ENCODE results near the gene PGS1. TPM values are rescaled to one million over a fixed set of nuclear protein-coding genes. Genes with fewer than 3 reads are reported as not detected.

The PGS1 gene
- total and polyA plus RNA-seq, 2 of the 8 experiments (the other 6 are each of a cell fraction or from before 2014, with no cell fraction given), result 46.7 to 60.0 TPM

GRCh38 chr17:78414178-78415162 is 36.0 kb downstream of the PGS1 start:
- FAIRE-seq, result no peak
- Histone ChIP-seq H3K4ac (replicated peaks; ENCODE audit: insufficient read length, low read depth, low read length) (no peak overlapping the region), H4K20me1 (replicated peaks in 1 of 2; ENCODE audit: control insufficient read depth in 1 of 2, insufficient read depth in 2 of 2, low read length in 2 of 2) (peaks cover 24 to 36% of the 10 kb centered on the region in 2 experiments)
- TF ChIP-seq SUZ12 (IDR thresholded peaks at IDR 0.05; ENCODE audit: low read length), result no peak
- TF ChIP-seq SRF (IDR thresholded peaks at IDR 0.05; ENCODE audit: low read depth, low read length), result no peak
- TF ChIP-seq TCF12 (IDR thresholded peaks at IDR 0.05; ENCODE audit: low read depth, low read length), result no peak
- TF ChIP-seq KDM5A (IDR thresholded peaks at IDR 0.05; ENCODE audit: low read length), result no peak
- TF ChIP-seq CHD1 (IDR thresholded peaks at IDR 0.05; ENCODE audit: low read depth, low read length), result no peak
- TF ChIP-seq CBX8 (IDR thresholded peaks at IDR 0.05; ENCODE audit: borderline replicate concordance, low read depth, low read length), result no peak
- no peak for TF ChIP-seq RFX5 (IDR thresholded peaks at IDR 0.05; ENCODE audit: borderline replicate concordance, low read depth, low read length)
- TF ChIP-seq RBBP5 (IDR thresholded peaks at IDR 0.05; ENCODE audit: borderline replicate concordance, low read depth, low read length), result no peak
- TF ChIP-seq HDAC6 (IDR thresholded peaks at IDR 0.05; ENCODE audit: low read depth, low read length), result no peak
- no peak for TF ChIP-seq RNF2 (IDR thresholded peaks at IDR 0.05; ENCODE audit: borderline replicate concordance, low read depth, low read length, missing control alignments, poor library complexity, severe bottlenecking)

More at GRCh38 chr17:78414178-78415162, 36.0 kb downstream of the PGS1 start:
- H2BK12ac ChIP-seq (ENCODE audit: low read depth, low read length), result no peak overlapping the region; the same call in 1 of the 2 replicates
- H4K91ac ChIP-seq (replicated peaks; ENCODE audit: insufficient read length, low read length), result no peak overlapping the region
- H3K18ac ChIP-seq (ENCODE audit: extremely low read depth, low read length), result no peak overlapping the region
- no peaks in the 10 kb centered on the region for H3K9me3 ChIP-seq (ENCODE audit: insufficient read depth in 2 of 2, low read depth in 1 of 2, low read length in 1 of 2)
- no peak overlapping the region for H2BK20ac ChIP-seq (ENCODE audit: low read length)
- no peak overlapping the region for H3K4me3 ChIP-seq (ENCODE audit: extremely low read depth in 1 of 4, insufficient read depth in 2 of 4, low read depth in 3 of 4, low read length in 4 of 4)
- H3K23me2 ChIP-seq (ENCODE audit: low read depth, low read length), result no peaks in the 10 kb centered on the region
- H3K36me3 ChIP-seq (ENCODE audit: control insufficient read depth in 2 of 4, insufficient read depth in 4 of 4, low read length in 3 of 4), result peaks cover 2 to 17% (median 9%) of the 10 kb centered on the region in 4 experiments; a peak in 7 of 8 replicates
- no peak overlapping the region for H2AFZ ChIP-seq (ENCODE audit: low read length)
- H3K27me3 ChIP-seq (replicated peaks in 1 of 4; ENCODE audit: control insufficient read depth in 3 of 4, extremely low read depth in 1 of 4, insufficient read depth in 3 of 4, low read length in 3 of 4), result no peaks in the 10 kb centered on the region
- H3K4me2 ChIP-seq (ENCODE audit: insufficient read depth in 1 of 2, low read depth in 2 of 2, low read length in 2 of 2), result no peak overlapping the region
- no peak overlapping the region for H2BK120ac ChIP-seq (replicated peaks; ENCODE audit: low read depth, low read length)
- no peak overlapping the region for H3K14ac ChIP-seq (ENCODE audit: insufficient read length)
- H4K5ac ChIP-seq (ENCODE audit: insufficient read length, low read depth, low read length), result no peak overlapping the region
- no peak for DNase-seq (ENCODE audit: low read depth in 1 of 2, low spot score in 2 of 2)
- no peak overlapping the region for H3K23ac ChIP-seq (ENCODE audit: insufficient read length)
- H3K79me2 ChIP-seq (ENCODE audit: control insufficient read depth in 1 of 2, insufficient read depth in 2 of 2, low read length in 2 of 2), result peaks cover 3 to 53% of the 10 kb centered on the region in 2 experiments; a peak in 3 of 4 replicates
- peak overlapping the region; percentile 35; the same call in 1 of the 2 replicates for H2BK5ac ChIP-seq (ENCODE audit: low read depth, low read length)
- ChIA-PET POLR2A (ENCODE audit: partially characterized antibody) (interaction anchor here (1.7 kb wide), 1 partner anchor 8 kb away, joined by 5 read pairs; no protein-coding TSS in a partner anchor), CTCF (ENCODE audit: partially characterized antibody) (interaction anchor here (0.7 to 1.5 kb wide), 3 partner anchors 52 to 278 kb away, joined by 3 read pairs; no protein-coding TSS in a partner anchor)
- H2BK15ac ChIP-seq (ENCODE audit: low read length), result no peak overlapping the region
- H4K8ac ChIP-seq (ENCODE audit: extremely low read depth, insufficient read depth, low read length), result peak overlapping the region; percentile 8; the same call in 1 of the 2 replicates
- 93% methylated on average over 34 of the region's 34 CpGs; no CpG with 5 or more reads in 1 of the 2 experiments for WGBS, 2 experiments (ENCODE audit: extremely low coverage in 1 of 2, insufficient coverage in 1 of 2, insufficient read length in 1 of 2, insufficient replicate concordance in 2 of 2, low coverage in 1 of 2, low lambda C conversion rate in 2 of 2, missing lambda C conversion rate in 1 of 2)
- peaks cover 0 to 9% (median 1%) of the 10 kb centered on the region in 4 experiments; a peak in 3 of 7 replicates for H3K4me1 ChIP-seq (replicated peaks in 1 of 4; ENCODE audit: control insufficient read depth in 3 of 4, insufficient read depth in 4 of 4, low read length in 3 of 4)
- H2AK5ac ChIP-seq (ENCODE audit: low read depth, low read length), result no peak overlapping the region
- no peak overlapping the region for H3K56ac ChIP-seq (replicated peaks; ENCODE audit: insufficient read length, low read depth, low read length)
- H3K27ac ChIP-seq (ENCODE audit: low read depth, low read length), result 0 out of 2 replicates have a peak overlapping the region, but pooled peaks have one; percentile 36
- H3K9ac ChIP-seq (replicated peaks in 1 of 4; ENCODE audit: extremely low read depth in 1 of 4, low read depth in 3 of 4, low read length in 3 of 4), result peak overlapping the region in 2 of 4 experiments; percentile 12 to 24; a peak in 2 of 7 replicates
- H3K79me1 ChIP-seq (ENCODE audit: low read depth, low read length), result peaks cover 23% of the 10 kb centered on the region
